Keratinocyte (primary cell): ENCODE results near the gene FAM53B. TPM values are rescaled to one million over a fixed set of nuclear protein-coding genes. Genes with fewer than 3 reads are reported as not detected.

Experiments
- DNase-seq: peaks from one replicate; pipeline ENCODE4 v3.0.0-alpha.2; 2011; ENCODE audit warnings: low read depth, missing footprints, low spot score
- FAIRE-seq: peaks from 2 replicates; lab custom pipeline; 2011; peaks lifted over from hg19 to GRCh38; lab: Jason Lieb, UNC
- H2AFZ ChIP-seq: 2 replicates; pipeline ENCODE4 v1.6.0; 2012; ENCODE audit warnings: low read length, control low read depth, inconsistent platforms; ENCODE audit not compliant: control insufficient read depth
- H3K27ac ChIP-seq: 2 replicates; pipeline ENCODE4 v1.5.1; 2011; ENCODE audit warnings: low read length; ENCODE audit not compliant: control insufficient read depth, insufficient read depth
- H3K27me3 ChIP-seq: 3 replicates; pipeline ENCODE4 v1.6.0; 2011; ENCODE audit warnings: low read length; ENCODE audit not compliant: control insufficient read depth, insufficient read depth; ENCODE audit errors: extremely low read depth
- H3K36me3 ChIP-seq, 2 experiments: 2 replicates in 1 of 2; 3 replicates in 1 of 2; pipeline ENCODE4 v1.5.1; 2011; ENCODE audit warnings: low read length in 2 of 2, mild to moderate bottlenecking in 1 of 2; ENCODE audit not compliant: control insufficient read depth in 2 of 2, insufficient read depth in 2 of 2; ENCODE audit errors: extremely low read depth in 1 of 2
- H3K4me1 ChIP-seq: 3 replicates; pipeline ENCODE4 v1.5.1; 2011; ENCODE audit warnings: low read length; ENCODE audit not compliant: control insufficient read depth, insufficient read depth; ENCODE audit errors: extremely low read depth
- H3K4me2 ChIP-seq: 3 replicates; pipeline ENCODE4 v1.6.0; 2011; ENCODE audit warnings: low read depth, low read length; ENCODE audit not compliant: control insufficient read depth, insufficient read depth; ENCODE audit errors: extremely low read depth
- H3K4me3 ChIP-seq, 3 experiments: fragments of 200-600 bp in 1 of 3; sonication (generic) in 1 of 3; 2 replicates in 2 of 3; 3 replicates in 1 of 3; pipeline ENCODE4 v1.5.1; 2011 to 2016; ENCODE audit warnings: low read length in 3 of 3, mild to moderate bottlenecking in 3 of 3, control low read depth in 2 of 3, inconsistent platforms in 1 of 3, low read depth in 1 of 3, mixed read lengths in 1 of 3, mixed run types in 1 of 3, moderate library complexity in 1 of 3; ENCODE audit not compliant: control insufficient read depth in 2 of 3, insufficient read depth in 2 of 3; ENCODE audit errors: extremely low read depth in 1 of 3
- H3K79me2 ChIP-seq: 2 replicates; pipeline ENCODE4 v1.6.0; 2012; ENCODE audit warnings: low read length; ENCODE audit not compliant: control insufficient read depth, insufficient read depth
- H3K9ac ChIP-seq: 3 replicates; pipeline ENCODE4 v1.6.0; 2011; ENCODE audit warnings: low read length; ENCODE audit not compliant: control insufficient read depth, insufficient read depth; ENCODE audit errors: extremely low read depth
- H3K9me1 ChIP-seq: 3 replicates; pipeline ENCODE4 v1.6.0; 2011; ENCODE audit warnings: low read length; ENCODE audit not compliant: control insufficient read depth, insufficient read depth; ENCODE audit errors: extremely low read depth
- H3K9me3 ChIP-seq: 2 replicates; pipeline ENCODE4 v1.5.1; 2012; ENCODE audit warnings: low read depth, low read length; ENCODE audit not compliant: control insufficient read depth
- H4K20me1 ChIP-seq: 3 replicates; pipeline ENCODE4 v1.6.0; 2011; ENCODE audit warnings: low read length; ENCODE audit not compliant: control insufficient read depth, insufficient read depth; ENCODE audit errors: extremely low read depth
- EZH2 ChIP-seq: IDR thresholded peaks from one replicate; pipeline ENCODE4 v1.6.1; 2012; ENCODE audit warnings: inconsistent platforms, mild to moderate bottlenecking, low read length, moderate library complexity
- dilution Hi-C: fragments of 300-500 bp; cut with MboI; formaldehyde crosslinking; loops from one replicate; pipeline ENCODE4 v1.7.0; 2020; ENCODE audit warnings: low sequenced_read_pairs; ENCODE audit not compliant: extremely low pct_ligation_motif_present
- polyA plus RNA-seq, 5 experiments: library from polyadenylated mRNA; depleted of rRNA in 3 of 5; stranded (reverse) in 3 of 5; stranded (forward) in 1 of 5; unstranded in 1 of 5; fragments of >200 nt; gene quantifications; 1 replicate in 1 of 5; 2 replicates in 3 of 5; 3 replicates in 1 of 5; pipeline versions ENCODE4 v1.2.1 to v1.2.3, GENCODE V29; 2011 to 2012; ENCODE audit warnings: missing spikeins in 2 of 5, low read depth in 1 of 5, low replicate concordance in 1 of 5
- TF ChIP-seq, protein P1 (sequence below), 3 experiments: IDR thresholded peaks in 1 of 3; conservative IDR thresholded peaks in 1 of 3; optimal IDR thresholded peaks in 1 of 3; 2 replicates in 2 of 3; 3 replicates in 1 of 3; pipeline versions ENCODE3 to v1.5.1; 2011; ENCODE audit warnings: low read length in 3 of 3, mild to moderate bottlenecking in 3 of 3, moderate library complexity in 2 of 3, control low read depth in 1 of 3, inconsistent platforms in 1 of 3; ENCODE audit not compliant: insufficient read depth in 2 of 3; ENCODE audit errors: extremely low read depth in 1 of 3

The FAM53B gene
- polyA plus RNA-seq, 1 donor (not counting 4 experiments of a cell fraction or from before 2014, with no cell fraction given), result 8.6 TPM

DNA sequence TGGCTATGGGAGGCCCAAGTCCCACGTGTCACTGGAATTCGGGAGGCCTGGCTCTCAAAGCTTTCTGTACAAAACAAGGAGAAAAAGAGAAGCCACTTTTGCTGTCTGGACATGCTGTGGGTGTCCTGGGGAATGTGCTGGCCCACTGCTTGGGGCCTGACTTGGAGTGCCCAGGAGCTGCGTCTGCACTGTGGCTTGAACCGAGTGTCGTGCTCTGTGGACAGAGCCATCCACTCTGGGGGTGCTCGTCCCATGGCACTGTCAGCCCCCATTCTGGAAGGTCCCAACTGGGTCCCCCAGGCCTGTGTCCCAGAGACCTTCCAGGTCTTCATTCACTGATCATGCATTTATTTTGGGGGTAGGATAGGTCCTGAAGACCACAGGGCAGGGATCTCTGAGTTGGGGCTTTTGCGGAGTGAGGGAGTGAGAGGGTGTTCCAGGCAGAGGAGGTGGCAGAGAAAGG lies 144.6 kb downstream of the FAM53B start:
- no peak overlapping the region for H2AFZ ChIP-seq
- no peak for TF ChIP-seq EZH2
- TF ChIP-seq, protein P1, sequence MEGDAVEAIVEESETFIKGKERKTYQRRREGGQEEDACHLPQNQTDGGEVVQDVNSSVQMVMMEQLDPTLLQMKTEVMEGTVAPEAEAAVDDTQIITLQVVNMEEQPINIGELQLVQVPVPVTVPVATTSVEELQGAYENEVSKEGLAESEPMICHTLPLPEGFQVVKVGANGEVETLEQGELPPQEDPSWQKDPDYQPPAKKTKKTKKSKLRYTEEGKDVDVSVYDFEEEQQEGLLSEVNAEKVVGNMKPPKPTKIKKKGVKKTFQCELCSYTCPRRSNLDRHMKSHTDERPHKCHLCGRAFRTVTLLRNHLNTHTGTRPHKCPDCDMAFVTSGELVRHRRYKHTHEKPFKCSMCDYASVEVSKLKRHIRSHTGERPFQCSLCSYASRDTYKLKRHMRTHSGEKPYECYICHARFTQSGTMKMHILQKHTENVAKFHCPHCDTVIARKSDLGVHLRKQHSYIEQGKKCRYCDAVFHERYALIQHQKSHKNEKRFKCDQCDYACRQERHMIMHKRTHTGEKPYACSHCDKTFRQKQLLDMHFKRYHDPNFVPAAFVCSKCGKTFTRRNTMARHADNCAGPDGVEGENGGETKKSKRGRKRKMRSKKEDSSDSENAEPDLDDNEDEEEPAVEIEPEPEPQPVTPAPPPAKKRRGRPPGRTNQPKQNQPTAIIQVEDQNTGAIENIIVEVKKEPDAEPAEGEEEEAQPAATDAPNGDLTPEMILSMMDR (optimal IDR thresholded peaks at IDR 0.05 in 1 of 3, IDR thresholded peaks at IDR 0.05 in 1 of 3, conservative IDR thresholded peaks at IDR 0.05 in 1 of 3; ENCODE audit: extremely low read depth in 1 of 3, insufficient read depth in 2 of 3, low read length in 3 of 3), result no peak
- no peaks in the 10 kb centered on the region for H4K20me1 ChIP-seq
- no peaks in the 10 kb centered on the region for H3K4me1 ChIP-seq
- no peak overlapping the region for H3K4me3 ChIP-seq
- H3K9ac ChIP-seq, result no peak overlapping the region
- H3K36me3 ChIP-seq, result no peaks in the 10 kb centered on the region
- H3K4me2 ChIP-seq, result no peak overlapping the region
- H3K9me3 ChIP-seq, result no peaks in the 10 kb centered on the region
- DNase-seq (no peak), FAIRE-seq (no peak)
- no peaks in the 10 kb centered on the region for H3K79me2 ChIP-seq
- H3K27ac ChIP-seq, result no peak overlapping the region
- dilution Hi-C loops, result no loop called here
- H3K9me1 ChIP-seq, result no peaks in the 10 kb centered on the region
- H3K27me3 ChIP-seq, result peaks cover 3% of the 10 kb centered on the region

DNA sequence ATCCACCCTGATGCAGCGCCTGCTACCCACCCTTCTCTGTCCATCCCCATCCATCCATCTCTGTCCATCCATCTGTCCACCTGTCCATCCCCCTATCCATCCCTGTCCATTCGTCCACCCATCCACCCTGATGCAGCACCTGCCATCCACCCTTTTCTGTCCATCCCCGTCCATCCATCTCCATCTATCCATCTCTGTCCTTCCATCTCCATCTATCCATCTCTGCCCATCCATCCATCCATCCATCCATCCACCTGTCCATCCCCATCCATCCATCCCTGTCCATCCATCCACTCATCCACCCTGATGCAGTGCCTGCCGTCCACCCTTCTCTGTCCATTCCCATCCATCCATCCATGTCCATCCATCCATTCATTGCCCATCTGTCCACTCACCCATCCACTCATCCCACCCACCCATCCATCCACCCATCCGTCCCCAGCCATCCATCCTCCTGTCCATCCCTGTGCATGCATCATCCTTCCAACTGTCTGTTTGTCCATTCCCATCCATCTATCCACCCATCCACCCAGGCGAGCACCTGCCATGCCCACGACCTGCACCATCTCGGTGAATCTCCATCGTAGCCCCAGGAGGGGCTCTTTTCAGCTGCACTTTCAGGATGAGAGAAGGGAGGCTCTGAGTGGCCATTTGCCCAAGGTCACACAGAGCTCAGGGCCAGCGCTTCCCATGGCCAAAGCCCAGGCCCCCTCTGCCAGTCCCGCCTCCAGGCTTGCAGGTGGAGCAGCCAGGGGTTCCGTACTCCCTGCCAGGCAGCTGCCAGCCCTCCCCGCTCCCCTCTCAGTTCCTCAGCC lies 145.2 kb downstream of the FAM53B start:
- Histone ChIP-seq H3K4me3 (no peak overlapping the region), H2AFZ (no peak overlapping the region), H3K27ac (no peak overlapping the region)

More for the DNA sequence above, 145.2 kb downstream of the FAM53B start:
- Histone ChIP-seq H3K9me3 (no peaks in the 10 kb centered on the region), H3K9ac (no peak overlapping the region), H3K27me3 (peaks cover 3% of the 10 kb centered on the region), H4K20me1 (no peaks in the 10 kb centered on the region), H3K4me2 (no peak overlapping the region), H3K79me2 (no peaks in the 10 kb centered on the region), H3K4me1 (no peaks in the 10 kb centered on the region), H3K36me3 (no peaks in the 10 kb centered on the region), H3K9me1 (no peaks in the 10 kb centered on the region)
- TF ChIP-seq EZH2, result no peak
- TF ChIP-seq, protein P1 (optimal IDR thresholded peaks at IDR 0.05 in 1 of 3, IDR thresholded peaks at IDR 0.05 in 1 of 3, conservative IDR thresholded peaks at IDR 0.05 in 1 of 3; ENCODE audit: extremely low read depth in 1 of 3, insufficient read depth in 2 of 3, low read length in 3 of 3), result no peak
- dilution Hi-C loops, result no loop called here
- FAIRE-seq (no peak), DNase-seq (no peak)
